ENCODE data around the gene TEX19. TPM values are rescaled to one million over a fixed set of nuclear protein-coding genes. Genes with fewer than 3 reads are reported as not detected.

The TEX19 gene
- total and polyA plus RNA-seq, 9 of the 15 experiments (the other 6 are each of a cell fraction or from before 2014, with no cell fraction given), result 0.10 to 4.9 (median 1.9) TPM

GRCh38 chr17:82328994-82329507, 30.0 kb upstream of the TEX19 start (continued):
- TF ChIP-seq GTF2B (IDR thresholded peaks at IDR 0.05; ENCODE audit: extremely low read depth, insufficient read length), result no peak
- TF ChIP-seq MAFG (tag; conservative IDR thresholded peaks at IDR 0.05), result no peak
- no peak for TF ChIP-seq HNRNPK (IDR thresholded peaks at IDR 0.05; ENCODE audit: low read depth, low read length, poor library complexity, severe bottlenecking)
- no peak for TF ChIP-seq ZBTB17 (CRISPR knock-in tag; IDR thresholded peaks at IDR 0.05)
- no peak for TF ChIP-seq HIVEP1 (CRISPR knock-in tag; IDR thresholded peaks at IDR 0.05)
- TF ChIP-seq HDAC8 (tag; IDR thresholded peaks at IDR 0.05), result no peak
- no peak for TF ChIP-seq RBM17 (IDR thresholded peaks at IDR 0.05; ENCODE audit: borderline replicate concordance, low read depth, low read length)

- Histone ChIP-seq H3K4me2 (ENCODE audit: insufficient read depth, low read length) (no peak overlapping the region), H3K4me1 (replicated peaks in 1 of 2; ENCODE audit: control insufficient read depth in 2 of 2, insufficient read depth in 2 of 2, low read length in 2 of 2) (peaks cover 35 to 97% of the 10 kb centered on the region in 2 experiments), H3K9me3 (replicated peaks; ENCODE audit: control insufficient read depth, insufficient read depth, low read depth, low read length) (no peaks in the 10 kb centered on the region), H3K27me3 (ENCODE audit: control insufficient read depth in 2 of 2, insufficient read depth in 2 of 2, low read length in 2 of 2) (no peaks in the 10 kb centered on the region), H2AFZ (ENCODE audit: low read depth, low read length) (no peak overlapping the region), H3K27ac (ENCODE audit: extremely low read depth, low read depth, low read length) (no peak overlapping the region), H4K20me1 (replicated peaks; ENCODE audit: control insufficient read depth, insufficient read depth, low read length) (no peaks in the 10 kb centered on the region), H3K9me1 (ENCODE audit: control insufficient read depth, insufficient read depth, low read length) (no peaks in the 10 kb centered on the region), H3K9ac (ENCODE audit: insufficient read depth in 1 of 2, low read depth in 2 of 2, low read length in 2 of 2) (peak overlapping the region in 1 of 2 experiments; percentile 85; a peak in 1 of 4 replicates), H3K4me3 (no peak overlapping the region), H3K36me3 (ENCODE audit: control insufficient read depth, insufficient read depth, low read length) (no peaks in the 10 kb centered on the region), H3K79me2 (ENCODE audit: control insufficient read depth, insufficient read depth, low read length) (peaks cover 11% of the 10 kb centered on the region; the same call in 2 of the 3 replicates)
- DNase-seq (ENCODE audit: extremely low read depth in 1 of 4, low spot score in 3 of 4), result no peak
- ATAC-seq, result no peak
- intact Hi-C loops (cut with micrococcal nuclease), result no loop called here
- TF ChIP-seq SAFB2 (IDR thresholded peaks at IDR 0.05; ENCODE audit: borderline replicate concordance, low read depth, low read length, severe bottlenecking) (no peak), TCF3 (CRISPR knock-in tag; IDR thresholded peaks at IDR 0.05) (no peak), ARHGAP35 (IDR thresholded peaks at IDR 0.05; ENCODE audit: partially characterized antibody) (no peak), ZBTB9 (CRISPR knock-in tag; IDR thresholded peaks at IDR 0.05) (no peak), MYC (IDR thresholded peaks at IDR 0.05; ENCODE audit: low read depth, low read length) (no peak), MYC (CRISPR knock-in tag; IDR thresholded peaks at IDR 0.05; ENCODE audit: borderline replicate concordance, low read depth) (no peak)
- BruUV-seq (replicated peaks), result no TSS peak
- CTCF ChIA-PET (ENCODE audit: low intra/inter-chr PET ratio), result no interaction called here
- FAIRE-seq, result no peak
- 68% methylated on average over 16 of the region's 19 CpGs for WGBS (ENCODE audit: insufficient coverage, low coverage, missing lambda C conversion rate)
- POLR2A ChIA-PET, result interaction anchor here (0.6 kb wide), 1 partner anchor 84 kb away, joined by 3 read pairs; no protein-coding TSS in a partner anchor
- in situ Hi-C loops (cut with MboI), result no loop called here
These were observed 29.2 kb upstream of the TEX19 start for GRCh38 chr17:82329683-82330321.
